T47D (cell line): ENCODE results near the gene CUL5.

Experiments used
- DNase-seq, 2 experiments: peaks; one replicate each; pipeline versions ENCODE4 v3.0.0 to v3.0.0-alpha.2; 2011 to 2012; ENCODE audit warnings: low read depth in 1 of 2, low spot score in 1 of 2
- JUND ChIP-seq: IDR thresholded peaks from 2 replicates; pipeline ENCODE4 v1.6.1; 2012; ENCODE audit warnings: low read depth
- in situ Hi-C: cut with HindIII; loops from 2 replicates; pipeline ENCODE4 v1.10.0; 2016; ENCODE audit warnings: low sequenced_read_pairs, low pct_unique_long_range_greater_than_20kb

CUL5 gene

DNA sequence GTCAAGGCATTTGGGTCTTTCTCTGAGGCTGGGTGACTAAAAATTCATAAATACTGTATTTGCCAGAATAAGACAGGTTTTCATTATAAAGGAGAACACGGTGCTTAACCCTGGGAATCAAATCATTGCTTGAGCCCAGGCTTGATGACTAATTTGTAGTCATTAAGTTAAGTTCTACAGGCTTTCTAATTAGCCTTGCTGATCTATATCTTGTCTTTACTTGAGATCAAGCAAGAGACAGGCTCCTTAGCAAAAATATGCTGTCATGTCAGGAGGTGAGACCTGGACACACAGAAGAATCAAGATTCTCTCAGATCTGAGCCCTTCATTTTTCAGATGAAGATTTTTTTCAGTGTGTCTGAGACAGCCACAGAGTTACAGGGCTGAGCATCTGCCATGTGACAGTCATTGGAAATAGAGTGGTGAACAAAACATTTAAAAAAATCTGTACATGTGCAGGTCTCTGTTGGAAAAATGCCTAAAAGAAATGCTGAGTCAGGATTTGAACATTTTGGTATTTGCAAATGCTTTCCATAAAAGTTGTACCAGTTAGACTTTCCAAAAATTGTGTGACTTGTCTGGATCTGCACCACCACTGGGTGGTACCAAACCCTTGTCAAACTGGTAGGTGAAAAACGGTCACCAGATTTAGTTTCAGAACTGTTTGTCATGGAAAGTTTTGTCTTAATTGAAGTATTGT lies 127.3 kb downstream of the CUL5 start:
- peak in 1 of 2 experiments; percentile 57 for DNase-seq
- TF ChIP-seq JUND = no peak
- in situ Hi-C loops = no loop called here

- DNase-seq = no peak
- no peak for TF ChIP-seq JUND
- in situ Hi-C loops = no loop called here
Observed at GRCh38 chr11:108137212-108137611, 128.5 kb downstream of the CUL5 start.

DNA sequence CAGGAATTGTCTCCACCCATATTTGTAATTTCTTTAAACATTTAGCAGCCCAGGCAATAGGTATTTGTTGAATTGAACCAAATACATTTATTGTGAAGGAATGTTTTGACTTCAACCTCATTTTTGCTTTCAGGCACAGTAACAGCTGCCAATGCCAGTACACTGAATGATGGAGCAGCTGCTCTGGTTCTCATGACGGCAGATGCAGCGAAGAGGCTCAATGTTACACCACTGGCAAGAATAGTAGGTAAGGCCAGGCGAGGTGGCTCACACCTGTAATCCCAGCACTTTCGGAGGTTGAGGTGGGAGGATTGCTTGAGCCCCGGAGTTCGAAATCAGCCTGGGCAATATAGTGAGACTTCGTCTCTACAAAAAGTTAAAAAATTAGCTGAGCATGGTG lies 133.6 kb downstream of the CUL5 start:
- in situ Hi-C loops = no loop called here
- no peak for DNase-seq
- TF ChIP-seq JUND = no peak

DNA sequence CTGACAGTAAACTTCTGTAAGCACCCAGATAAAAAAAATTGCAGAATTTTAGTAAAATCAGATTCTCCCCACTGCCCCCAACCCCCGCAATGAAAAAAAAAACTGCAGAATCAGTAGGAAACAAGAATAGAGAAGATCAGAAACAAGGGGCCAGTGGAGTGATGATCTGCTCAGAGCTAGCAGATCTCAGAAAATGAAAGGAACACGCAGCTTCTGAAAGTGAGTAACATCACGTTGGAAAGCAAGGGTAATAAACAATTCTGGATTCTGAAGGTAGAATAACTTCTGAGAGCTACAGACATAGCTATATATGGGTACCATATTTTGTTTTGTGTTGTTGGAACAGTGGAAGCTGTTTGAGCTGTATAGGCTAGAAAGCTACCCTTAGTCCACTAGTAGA lies 135.9 kb downstream of the CUL5 start:
- in situ Hi-C loops = no loop called here
- TF ChIP-seq JUND = no peak
- no peak for DNase-seq

DNA sequence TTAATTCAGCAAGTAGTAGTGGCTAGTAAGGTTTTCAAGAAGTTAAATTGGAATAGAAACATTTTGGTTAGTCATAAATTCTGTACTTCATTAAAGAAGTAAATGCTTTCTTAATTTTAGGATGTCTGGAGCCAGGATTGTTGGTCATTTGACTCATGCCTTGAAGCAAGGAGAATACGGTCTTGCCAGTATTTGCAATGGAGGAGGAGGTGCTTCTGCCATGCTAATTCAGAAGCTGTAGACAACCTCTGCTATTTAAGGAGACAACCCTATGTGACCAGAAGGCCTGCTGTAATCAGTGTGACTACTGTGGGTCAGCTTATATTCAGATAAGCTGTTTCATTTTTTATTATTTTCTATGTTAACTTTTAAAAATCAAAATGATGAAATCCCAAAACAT lies 138.5 kb downstream of the CUL5 start:
- in situ Hi-C loops = no loop called here
- TF ChIP-seq JUND = no peak
- DNase-seq = no peak

- in situ Hi-C loops = no loop called here
- no peak for DNase-seq
- TF ChIP-seq JUND = no peak
Observed at GRCh38 chr11:108148556-108148955, 139.9 kb downstream of the CUL5 start.

DNA sequence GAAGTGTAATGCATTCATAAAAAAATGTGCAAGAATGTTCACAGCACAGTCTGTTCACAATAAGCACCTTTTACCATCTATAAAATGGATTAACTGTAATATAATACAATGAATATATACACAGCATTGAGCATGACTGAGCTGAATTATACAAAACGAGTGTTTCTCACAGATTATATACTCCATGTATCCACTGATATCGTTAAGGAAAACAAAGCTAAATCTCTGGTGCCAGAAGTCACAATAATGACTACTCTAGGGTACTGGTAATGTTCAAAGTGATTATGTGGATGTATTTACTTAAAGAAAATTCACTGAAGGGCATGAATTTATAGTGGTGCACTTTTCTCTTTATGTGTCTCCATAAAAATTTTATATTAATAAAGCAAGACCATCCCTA lies 145.9 kb downstream of the CUL5 start:
- in situ Hi-C loops = no loop called here
- no peak for DNase-seq
- TF ChIP-seq JUND = no peak
